ENCODE results near the gene FAM83D.

GRCh38 chr20:38995536-38996044 is 69.4 kb downstream of the FAM83D start:
- TF ChIP-seq MAX (IDR thresholded peaks at IDR 0.05) (no peak), RAD21 (IDR thresholded peaks at IDR 0.05; ENCODE audit: low read depth) (no peak), REST (IDR thresholded peaks at IDR 0.05; ENCODE audit: low read depth) (no peak), CEBPB (IDR thresholded peaks at IDR 0.05) (no peak), YY1 (IDR thresholded peaks at IDR 0.05; ENCODE audit: low read depth) (no peak), TAF1 (IDR thresholded peaks at IDR 0.05; ENCODE audit: low read depth) (no peak), CREB1 (IDR thresholded peaks at IDR 0.05; ENCODE audit: low read depth) (no peak), FOXM1 (IDR thresholded peaks at IDR 0.05; ENCODE audit: borderline replicate concordance, low read depth) (no peak)

All from Ishikawa (cell line).